C1 segment of cervical spinal cord (tissue), 14 donors: Measurements from ENCODE around the gene ZMYM3.
A peak's percentile ranks its signal among the peaks of the same experiment; 100 is the strongest.

ENCODE experiments used
- DNase-seq, 14 donors: peaks; one replicate each; lab custom pipeline; 2025; lab: John Stamatoyannopoulos, UW

ZMYM3 gene

GRCh38 chrX:71214604-71215337 lies 39.2 kb downstream of the ZMYM3 start:
- DNase-seq, result no peak

GRCh38 chrX:71214152-71214551 lies 39.8 kb downstream of the ZMYM3 start:
- no peak for DNase-seq

- no peak for DNase-seq
Measured at GRCh38 chrX:71212536-71212935, 41.4 kb downstream of the ZMYM3 start.

- no peak for DNase-seq
Measured at GRCh38 chrX:71210816-71211215, 43.1 kb downstream of the ZMYM3 start.

- DNase-seq, result no peak
Measured at GRCh38 chrX:71199252-71200008, 54.5 kb downstream of the ZMYM3 start.

GRCh38 chrX:71198066-71198465 lies 55.9 kb downstream of the ZMYM3 start:
- DNase-seq, result peak in 1 of 14 donors; percentile 2

GRCh38 chrX:71195964-71196649 lies 57.8 kb downstream of the ZMYM3 start:
- no peak for DNase-seq

- DNase-seq, result no peak
Measured at GRCh38 chrX:71191248-71191647, 62.7 kb downstream of the ZMYM3 start.
